ENCODE results near the gene MUC2. TPM values are rescaled to one million over a fixed set of nuclear protein-coding genes. Genes with fewer than 3 reads are reported as not detected.

The MUC2 gene
- total and polyA plus RNA-seq, 2 of the 4 experiments (the other 2 are of a cell fraction) = not detected

- Histone ChIP-seq H3K79me1 (ENCODE audit: low read depth in 1 of 2, low read length in 2 of 2) (no peaks in the 10 kb centered on the region), H2AK9ac (replicated peaks; ENCODE audit: low read depth, low read length, poor library complexity) (no peak overlapping the region), H3K14ac (replicated peaks; ENCODE audit: low read depth, low read length) (no peak overlapping the region), H2AFZ (replicated peaks; ENCODE audit: low read length, poor library complexity) (peak overlapping the region; percentile 51), H3K9ac (ENCODE audit: low read depth, low read length) (no peak overlapping the region), H3K27ac (ENCODE audit: insufficient read depth, low read length) (no peak overlapping the region), H4K91ac (ENCODE audit: insufficient read depth, low read depth, low read length) (no peak overlapping the region), H4K8ac (ENCODE audit: low read depth in 2 of 2, low read length in 2 of 2) (no peak overlapping the region), H3K4me1 (ENCODE audit: control insufficient read depth, insufficient read depth, low read length) (no peaks in the 10 kb centered on the region), H2AK5ac (ENCODE audit: low read depth, low read length) (no peak overlapping the region), H3K4ac (ENCODE audit: low read depth, low read length) (no peak overlapping the region), H3K18ac (ENCODE audit: low read depth, low read length) (no peak overlapping the region), H3K4me3 (ENCODE audit: insufficient read depth, low read depth, low read length) (no peak overlapping the region), H3K23ac (ENCODE audit: low read depth, low read length) (no peak overlapping the region), H3K56ac (ENCODE audit: extremely low read depth, insufficient read depth, low read length) (no peak overlapping the region), H2BK5ac (ENCODE audit: low read depth, low read length, poor library complexity, severe bottlenecking) (no peak overlapping the region), H3K4me2 (ENCODE audit: low read depth, low read length) (no peak overlapping the region), H3K36me3 (ENCODE audit: control insufficient read depth, insufficient read depth, low read length) (no peaks in the 10 kb centered on the region), H2BK15ac (ENCODE audit: low read depth, low read length) (no peak overlapping the region), H3K9me3 (ENCODE audit: control insufficient read depth, insufficient read depth, low read length) (peaks cover 8% of the 10 kb centered on the region; the same call in 1 of the 2 replicates), H2BK120ac (ENCODE audit: low read depth, low read length) (no peak overlapping the region), H3K27me3 (ENCODE audit: control insufficient read depth, insufficient read depth, low read length) (no peaks in the 10 kb centered on the region; the same call in 1 of the 2 replicates), H4K5ac (ENCODE audit: low read depth, low read length) (no peak overlapping the region), H2BK20ac (ENCODE audit: low read depth, low read length) (no peak overlapping the region), H3K9me1 (ENCODE audit: insufficient read depth, low read length) (peaks cover 5% of the 10 kb centered on the region; the same call in 1 of the 2 replicates), H4K20me1 (ENCODE audit: insufficient read depth, low read length) (peaks cover 5% of the 10 kb centered on the region; the same call in 1 of the 2 replicates)
- TF ChIP-seq SMC3 (IDR thresholded peaks at IDR 0.05; ENCODE audit: low read depth, low read length) = no peak
- TF ChIP-seq MXI1 (IDR thresholded peaks at IDR 0.05; ENCODE audit: borderline replicate concordance, low read depth, low read length) = no peak
- no peak for TF ChIP-seq CEBPB (IDR thresholded peaks at IDR 0.05; ENCODE audit: low read depth, low read length)
- no peak for TF ChIP-seq NFE2L2 (IDR thresholded peaks at IDR 0.05; ENCODE audit: low read depth, low read length)
- TF ChIP-seq MAFK (IDR thresholded peaks at IDR 0.05; ENCODE audit: low read depth, low read length) = no peak
- TF ChIP-seq POLR2A (IDR thresholded peaks at IDR 0.05; ENCODE audit: low read depth, low read length) = no peak
- TF ChIP-seq ELK1 (IDR thresholded peaks at IDR 0.05; ENCODE audit: borderline replicate concordance, low read depth, low read length) = no peak
- TF ChIP-seq FOS (IDR thresholded peaks at IDR 0.05; ENCODE audit: low read depth, low read length) = no peak
- TF ChIP-seq RCOR1 (IDR thresholded peaks at IDR 0.05; ENCODE audit: insufficient replicate concordance, low read length) = no peak
- TF ChIP-seq MAZ (IDR thresholded peaks at IDR 0.05; ENCODE audit: borderline replicate concordance, low read depth, low read length) = no peak
- dilution Hi-C loops (cut with HindIII; ENCODE audit: low sequenced_read_pairs, unreplicated experiment) (no loop called here), in situ Hi-C loops (cut with MboI; ENCODE audit: low sequenced_read_pairs) (no loop called here), intact Hi-C loops (cut with micrococcal nuclease) (no loop called here)
- ChIA-PET CTCF (no interaction called here), POLR2A (ENCODE audit: unreplicated experiment) (no interaction called here)
- WGBS, 2 experiments (ENCODE audit: extremely low coverage in 2 of 2, insufficient read length in 1 of 2) = 72% methylated on average over 8 of the region's 12 CpGs; no CpG with 5 or more reads in 1 of the 2 experiments
- no TSS peak for BruUV-seq (replicated peaks)
- DNase-seq = no peak
- ATAC-seq (ENCODE audit: low read depth) = no peak
These were observed 16.8 kb downstream of the MUC2 start for GRCh38 chr11:1091332-1092083.

Measured in IMR-90 (cell line).